Motor neuron (in vitro differentiated cells): Measurements from ENCODE around the gene CYP46A1. TPM values are rescaled to one million over a fixed set of nuclear protein-coding genes. Genes with fewer than 3 reads are reported as not detected.

Source experiments
- ATAC-seq, 8 experiments: fragments of 200-7000 bp; cut with Tn5 transposase; replicated peaks in 6 of 8; 2 replicates each; pipeline ENCODE4 v1.8.0; 2021; ENCODE audit warnings: mild to moderate bottlenecking in 8 of 8, moderate library complexity in 8 of 8
- H3K27ac ChIP-seq, 2 donors: fragments of 250-450 bp; sonication (Bioruptor Pico); 2 replicates each; pipeline ENCODE4 v1.9.0; 2021; ENCODE audit warnings: antibody characterized with exemption in 2 of 2, mild to moderate bottlenecking in 2 of 2, moderate library complexity in 1 of 2
- H3K4me1 ChIP-seq, 2 donors: fragments of 250-450 bp; sonication (Bioruptor Pico); replicated peaks in 1 of 2; 2 replicates each; pipeline ENCODE4 v1.6.1; 2021; ENCODE audit warnings: antibody characterized with exemption in 2 of 2, mild to moderate bottlenecking in 2 of 2, moderate library complexity in 1 of 2
- H3K4me3 ChIP-seq, 5 donors: fragments of 250-450 bp; sonication (Bioruptor Pico); 2 replicates each; pipeline ENCODE4 v1.9.0; 2021; ENCODE audit warnings: antibody characterized with exemption in 5 of 5, mild to moderate bottlenecking in 5 of 5, moderate library complexity in 4 of 5
- WGBS, 10 experiments: fragments of 450-650 bp; shearing (Covaris generic); methylation state at CpG; one replicate each; pipeline ENCODE4 v1.0.0; 2022; 5-methylcytosine and 5-hydroxymethylcytosine counted together
- in situ Hi-C, 9 experiments: fragments of 400-800 bp; cut with MboI; loops; one replicate each; pipeline ENCODE4 v1.15.0; 2021; ENCODE audit warnings: low sequenced_read_pairs in 9 of 9, low pct_unique_long_range_greater_than_20kb in 2 of 9; ENCODE audit not compliant: unreplicated experiment in 9 of 9
- total RNA-seq, 8 experiments: library from RNA; unstranded; fragments of 300-600 nt; gene quantifications; 2 replicates each; pipeline versions ENCODE4 v1.2.3 to v1.2.4, GENCODE V29; 2022

Gene CYP46A1
- total RNA-seq, 8 experiments from 2014 or later: 1.7 to 12.3 (median 3.7) TPM

- peaks cover 0 to 4% of the 10 kb centered on the region in 2 donors for H3K4me1 ChIP-seq
- no peak overlapping the region for H3K27ac ChIP-seq
- in situ Hi-C loops: no loop called here
- no peak for ATAC-seq
- H3K4me3 ChIP-seq: no peak overlapping the region
- WGBS, 10 experiments: 33 to 100% (median 88%) methylated on average over 1 to 8 of the region's 14 CpGs; no CpG with 5 or more reads in 3 of the 10 experiments
Measured at GRCh38 chr14:99716850-99717681, 33.0 kb downstream of the CYP46A1 start.

GRCh38 chr14:99717682-99718013 is 33.5 kb downstream of the CYP46A1 start:
- ATAC-seq: no peak
- Histone ChIP-seq H3K4me3 (no peak overlapping the region), H3K27ac (no peak overlapping the region), H3K4me1 (peaks cover 0 to 4% of the 10 kb centered on the region in 2 donors)
- WGBS, 10 experiments: 59 to 100% (median 80%) methylated on average over 2 to 5 of the region's 5 CpGs; no CpG with 5 or more reads in 7 of the 10 experiments
- in situ Hi-C loops: no loop called here

GRCh38 chr14:99718031-99718810 is 34.1 kb downstream of the CYP46A1 start:
- in situ Hi-C loops: no loop called here
- peak in 6 of 8 experiments; percentile 24 to 72 (median 56) for ATAC-seq
- peaks cover 0 to 4% of the 10 kb centered on the region in 2 donors for H3K4me1 ChIP-seq
- peak overlapping the region in 1 of 2 donors; percentile 33 for H3K27ac ChIP-seq
- H3K4me3 ChIP-seq: no peak overlapping the region
- 37 to 75% (median 60%) methylated on average over 2 to 6 of the region's 14 CpGs; no CpG with 5 or more reads in 4 of the 10 experiments for WGBS, 10 experiments

- in situ Hi-C loops: no loop called here
- Histone ChIP-seq H3K4me1 (peaks cover 0 to 4% of the 10 kb centered on the region in 2 donors), H3K4me3 (no peak overlapping the region), H3K27ac (no peak overlapping the region)
- WGBS, 10 experiments: 0 to 100% (median 81%) methylated on average over 1 to 5 of the region's 5 CpGs; no CpG with 5 or more reads in 2 of the 10 experiments
- ATAC-seq: no peak
Measured at GRCh38 chr14:99718811-99719192, 34.7 kb downstream of the CYP46A1 start.

GRCh38 chr14:99720941-99721791 is 37.1 kb downstream of the CYP46A1 start:
- H3K4me3 ChIP-seq: no peak overlapping the region
- ATAC-seq: no peak
- 77 to 100% (median 82%) methylated on average over 1 to 6 of the region's 18 CpGs; no CpG with 5 or more reads in 3 of the 10 experiments for WGBS, 10 experiments
- in situ Hi-C loops: no loop called here
- no peak overlapping the region for H3K27ac ChIP-seq
- peaks cover 0 to 4% of the 10 kb centered on the region in 2 donors for H3K4me1 ChIP-seq

- no peak for ATAC-seq
- no peak overlapping the region for H3K27ac ChIP-seq
- WGBS, 10 experiments: 11 to 69% (median 52%) methylated on average over 1 to 3 of the region's 12 CpGs; no CpG with 5 or more reads in 3 of the 10 experiments
- no peak overlapping the region for H3K4me3 ChIP-seq
- in situ Hi-C loops: no loop called here
- peaks cover 0 to 4% of the 10 kb centered on the region in 2 donors for H3K4me1 ChIP-seq
Measured at GRCh38 chr14:99721792-99722516, 37.9 kb downstream of the CYP46A1 start.

- no peak for ATAC-seq
- Histone ChIP-seq H3K4me3 (no peak overlapping the region), H3K4me1 (peaks cover 0 to 4% of the 10 kb centered on the region in 2 donors), H3K27ac (no peak overlapping the region)
- 71 to 100% (median 90%) methylated on average over 1 to 7 of the region's 9 CpGs; no CpG with 5 or more reads in 2 of the 10 experiments for WGBS, 10 experiments
- in situ Hi-C loops: no loop called here
Measured at GRCh38 chr14:99722741-99723140, 38.6 kb downstream of the CYP46A1 start.

GRCh38 chr14:99724196-99724891 is 40.2 kb downstream of the CYP46A1 start:
- no peaks in the 10 kb centered on the region for H3K4me1 ChIP-seq
- in situ Hi-C loops: no loop called here
- WGBS, 10 experiments: 40 to 100% (median 80%) methylated on average over 1 to 2 of the region's 5 CpGs; no CpG with 5 or more reads in 4 of the 10 experiments
- H3K27ac ChIP-seq: no peak overlapping the region
- ATAC-seq: peak in 1 of 8 experiments; percentile 8
- H3K4me3 ChIP-seq: no peak overlapping the region

- 95 to 100% (median 100%) methylated on average over 2 to 12 of the region's 15 CpGs; no CpG with 5 or more reads in 5 of the 10 experiments for WGBS, 10 experiments
- no peak for ATAC-seq
- in situ Hi-C loops: loop anchor here in 3 of 9 experiments (25.0 kb wide), 1 partner anchor 162 kb away; no protein-coding TSS in a partner anchor
- Histone ChIP-seq H3K4me3 (no peak overlapping the region), H3K4me1 (peaks cover under 1 to 3% of the 10 kb centered on the region in 2 donors), H3K27ac (no peak overlapping the region)
Measured at GRCh38 chr14:99724939-99725773, 41.1 kb downstream of the CYP46A1 start.

- Histone ChIP-seq H3K4me1 (peaks cover 3 to 8% of the 10 kb centered on the region in 2 donors), H3K4me3 (no peak overlapping the region), H3K27ac (no peak overlapping the region)
- in situ Hi-C loops: loop anchor here in 3 of 9 experiments (25.0 kb wide), 1 partner anchor 161 kb away; no protein-coding TSS in a partner anchor
- WGBS, 10 experiments: 50 to 100% (median 59%) methylated on average over 1 to 12 of the region's 18 CpGs; no CpG with 5 or more reads in 3 of the 10 experiments
- peak in 2 of 8 experiments; percentile 6 to 14 for ATAC-seq
Measured at GRCh38 chr14:99725774-99726537, 41.9 kb downstream of the CYP46A1 start.
